H9 (cell line): ENCODE measurements around the gene NTSR1. TPM values are rescaled to one million over a fixed set of nuclear protein-coding genes. Genes with fewer than 3 reads are reported as not detected.

Experiments used
- DNase-seq: peaks from one replicate; pipeline ENCODE4 v3.0.0-alpha.2; 2017
- H2AFZ ChIP-seq: one replicate; pipeline ENCODE4 v1.6.1; 2013; ENCODE audit warnings: mild to moderate bottlenecking, low read length, control low read depth, moderate library complexity
- H2AK5ac ChIP-seq: 2 replicates; pipeline ENCODE4 v1.6.1; 2013; ENCODE audit warnings: low read length, control low read depth, mixed read lengths; ENCODE audit not compliant: insufficient read length
- H2BK120ac ChIP-seq: one replicate; pipeline ENCODE4 v1.6.1; 2013; ENCODE audit warnings: low read depth, mild to moderate bottlenecking, low read length, control low read depth, inconsistent platforms; ENCODE audit not compliant: poor library complexity, severe bottlenecking
- H2BK12ac ChIP-seq: 2 replicates; pipeline ENCODE4 v1.6.1; 2013; ENCODE audit warnings: low read length, control low read depth, mixed read lengths, low read depth; ENCODE audit not compliant: insufficient read length
- H2BK15ac ChIP-seq: 2 replicates; pipeline ENCODE4 v1.6.1; 2013; ENCODE audit warnings: low read depth, low read length, control low read depth
- H2BK20ac ChIP-seq: one replicate; pipeline ENCODE4 v1.6.1; 2013; ENCODE audit warnings: low read depth, mild to moderate bottlenecking, low read length, control low read depth, inconsistent platforms; ENCODE audit not compliant: poor library complexity, severe bottlenecking
- H2BK5ac ChIP-seq: 2 replicates; pipeline ENCODE4 v1.6.1; 2013; ENCODE audit warnings: low read length, control low read depth, mixed read lengths; ENCODE audit not compliant: insufficient read length
- H3K14ac ChIP-seq: 2 replicates; pipeline ENCODE4 v1.6.1; 2013; ENCODE audit warnings: low read length, control low read depth; ENCODE audit not compliant: insufficient read depth
- H3K18ac ChIP-seq: 2 replicates; pipeline ENCODE4 v1.6.1; 2013; ENCODE audit warnings: low read depth, mild to moderate bottlenecking, mixed read lengths, low read length, control low read depth; ENCODE audit not compliant: insufficient read length
- H3K23ac ChIP-seq: 2 replicates; pipeline ENCODE4 v1.6.1; 2013; ENCODE audit warnings: low read length, control low read depth, mixed read lengths, low read depth; ENCODE audit not compliant: insufficient read length
- H3K23me2 ChIP-seq: 2 replicates; pipeline ENCODE4 v1.6.1; 2013; ENCODE audit warnings: low read depth, mild to moderate bottlenecking, mixed read lengths, low read length, control low read depth; ENCODE audit not compliant: insufficient read length, poor library complexity, severe bottlenecking
- H3K27ac ChIP-seq: 2 replicates; pipeline ENCODE4 v1.5.1; 2013; ENCODE audit warnings: low read length, control low read depth, mixed read lengths, low read depth; ENCODE audit not compliant: insufficient read length
- H3K27me3 ChIP-seq: 2 replicates; pipeline ENCODE4 v1.6.1; 2013; ENCODE audit warnings: low read length, control low read depth, inconsistent platforms; ENCODE audit not compliant: insufficient read depth
- H3K4ac ChIP-seq: 2 replicates; pipeline ENCODE4 v1.6.1; 2013; ENCODE audit warnings: low read depth, mild to moderate bottlenecking, control low read depth, inconsistent platforms, low read length, moderate library complexity
- H3K4me1 ChIP-seq: 2 replicates; pipeline ENCODE4 v1.6.1; 2013; ENCODE audit warnings: low read length, control low read depth, inconsistent platforms; ENCODE audit not compliant: insufficient read depth
- H3K4me2 ChIP-seq: 2 replicates; pipeline ENCODE4 v1.6.1; 2013; ENCODE audit warnings: low read length, control low read depth, mixed read lengths; ENCODE audit not compliant: insufficient read length, insufficient read depth
- H3K56ac ChIP-seq: 2 replicates; pipeline ENCODE4 v1.6.1; 2013; ENCODE audit warnings: low read depth, mild to moderate bottlenecking, mixed read lengths, low read length, control low read depth; ENCODE audit not compliant: insufficient read length
- H3K79me1 ChIP-seq: 2 replicates; pipeline ENCODE4 v1.6.1; 2013; ENCODE audit warnings: low read depth, mild to moderate bottlenecking, moderate library complexity, low read length, control low read depth, inconsistent platforms; ENCODE audit not compliant: insufficient read depth, poor library complexity, severe bottlenecking
- H3K79me2 ChIP-seq: 2 replicates; pipeline ENCODE4 v1.6.1; 2013; ENCODE audit warnings: low read length, control low read depth, inconsistent platforms; ENCODE audit not compliant: insufficient read depth
- H3K9ac ChIP-seq: 2 replicates; pipeline ENCODE4 v1.6.1; 2013; ENCODE audit warnings: low read length, control low read depth, mixed read lengths; ENCODE audit not compliant: insufficient read length; ENCODE audit errors: extremely low read depth
- H3K9me3 ChIP-seq: one replicate; pipeline ENCODE4 v1.6.1; 2013; ENCODE audit warnings: low read depth, low read length, inconsistent platforms; ENCODE audit not compliant: control insufficient read depth
- H3T11ph ChIP-seq: one replicate; pipeline ENCODE4 v1.6.1; 2013; ENCODE audit warnings: mild to moderate bottlenecking, low read length, control low read depth, inconsistent platforms
- H4K20me1 ChIP-seq: one replicate; pipeline ENCODE4 v1.6.1; 2013; ENCODE audit not compliant: control insufficient read depth, insufficient read length, insufficient read depth
- H4K5ac ChIP-seq: 2 replicates; pipeline ENCODE4 v1.6.1; 2013; ENCODE audit warnings: low read depth, mild to moderate bottlenecking, mixed read lengths, low read length, control low read depth; ENCODE audit not compliant: insufficient read length
- H4K8ac ChIP-seq: replicated peaks from 2 replicates; pipeline ENCODE4 v1.6.1; 2013; ENCODE audit warnings: low read length, control low read depth, mixed read lengths, low read depth; ENCODE audit not compliant: insufficient read length
- H4K91ac ChIP-seq: 2 replicates; pipeline ENCODE4 v1.6.1; 2013; ENCODE audit warnings: low read depth, mild to moderate bottlenecking, moderate library complexity, mixed read lengths, low read length, control low read depth; ENCODE audit not compliant: insufficient read length
- H3K27ac Mint-ChIP-seq, 3 experiments: 2 replicates in 2 of 3; 3 replicates in 1 of 3; pipeline ENCODE4 v1.8.0; 2020 to 2021; ENCODE audit warnings: mixed read lengths in 3 of 3, mild to moderate bottlenecking in 1 of 3, moderate library complexity in 1 of 3
- H3K27me3 Mint-ChIP-seq: 2 replicates; pipeline ENCODE4 v1.8.0; 2021; ENCODE audit warnings: low read depth, mild to moderate bottlenecking, moderate library complexity, mixed read lengths
- H3K36me3 Mint-ChIP-seq, 3 experiments: 2 replicates in 2 of 3; 3 replicates in 1 of 3; pipeline ENCODE4 v1.8.0; 2020 to 2021; ENCODE audit warnings: low read depth in 3 of 3, mixed read lengths in 3 of 3; ENCODE audit not compliant: insufficient read depth in 1 of 3
- H3K4me1 Mint-ChIP-seq, 2 experiments: 2 replicates each; pipeline ENCODE4 v1.8.0; 2020; ENCODE audit warnings: mixed read lengths in 2 of 2
- H3K4me3 Mint-ChIP-seq, 2 experiments: 2 replicates in 1 of 2; 3 replicates in 1 of 2; pipeline ENCODE4 v1.8.0; 2020 to 2021; ENCODE audit warnings: mild to moderate bottlenecking in 2 of 2, mixed read lengths in 2 of 2, moderate library complexity in 1 of 2
- H3K9me3 Mint-ChIP-seq, 2 experiments: 2 replicates in 1 of 2; 3 replicates in 1 of 2; pipeline ENCODE4 v1.8.0; 2020; ENCODE audit warnings: mild to moderate bottlenecking in 2 of 2, mixed read lengths in 2 of 2, moderate library complexity in 1 of 2
- CTCF ChIP-seq: fragments of 200-600 bp; sonication (generic); conservative IDR thresholded peaks from 3 replicates; pipeline ENCODE4 v1.8.0; 2021; ENCODE audit warnings: antibody characterized with exemption, mild to moderate bottlenecking
- WGBS: extraction: QIAGEN DNeasy Blood & Tissue Kit; methylation state at CpG from one replicate; pipeline ENCODE4 v1.1.7; 2013; ENCODE audit warnings: missing lambda C conversion rate, low lambda C conversion rate, mixed read lengths; ENCODE audit not compliant: insufficient read length; ENCODE audit errors: extremely low coverage; 5-methylcytosine and 5-hydroxymethylcytosine counted together
- total RNA-seq: library from RNA; stranded (reverse); gene quantifications from 2 replicates; pipeline ENCODE4 v1.2.1, GENCODE V29; 2021

Gene NTSR1
- total RNA-seq, 1 experiment from 2014 or later, result 0.11 TPM

- Histone ChIP-seq H3K56ac (no peak overlapping the region), H3T11ph (no peak overlapping the region), H2AFZ (no peak overlapping the region), H3K23me2 (no peaks in the 10 kb centered on the region), H3K27me3 (no peaks in the 10 kb centered on the region; the same call in 1 of the 2 replicates), H2BK120ac (no peak overlapping the region), H3K79me1 (no peaks in the 10 kb centered on the region), H4K91ac (no peak overlapping the region), H3K9ac (no peak overlapping the region), H2BK5ac (no peak overlapping the region), H2BK20ac (no peak overlapping the region), H3K14ac (no peak overlapping the region), H4K5ac (no peak overlapping the region), H3K27ac (no peak overlapping the region), H3K18ac (no peak overlapping the region), H4K20me1 (no peaks in the 10 kb centered on the region), H3K4me2 (no peak overlapping the region), H3K79me2 (no peaks in the 10 kb centered on the region), H2AK5ac (no peak overlapping the region), H2BK15ac (no peak overlapping the region), H3K23ac (no peak overlapping the region), H2BK12ac (no peak overlapping the region), H3K4me1 (no peaks in the 10 kb centered on the region), H3K4ac (no peak overlapping the region), H3K9me3 (no peaks in the 10 kb centered on the region), H4K8ac (no peak overlapping the region)
- no peaks in the 10 kb centered on the region; a peak in 1 of 5 replicates for H3K9me3 Mint-ChIP-seq
- WGBS, result no CpG with 5 or more reads among the region's 11 CpGs
- 0 out of 4 replicates have a peak, but pooled peaks cover 0 to 2% of the 10 kb centered on the region in 2 experiments for H3K4me1 Mint-ChIP-seq
- no peak overlapping the region for H3K4me3 Mint-ChIP-seq
- peaks cover 7% of the 10 kb centered on the region for H3K27me3 Mint-ChIP-seq
- DNase-seq, result no peak
- TF ChIP-seq CTCF, result no peak
- no peaks in the 10 kb centered on the region for H3K36me3 Mint-ChIP-seq
- peak overlapping the region in 1 of 3 experiments; percentile 83; a peak in 1 of 7 replicates for H3K27ac Mint-ChIP-seq
These were observed 11.1 kb upstream of the NTSR1 start for GRCh38 chr20:62697468-62697912.
